ENCODE measurements around the gene CFAP74.

Gene CFAP74

DNA sequence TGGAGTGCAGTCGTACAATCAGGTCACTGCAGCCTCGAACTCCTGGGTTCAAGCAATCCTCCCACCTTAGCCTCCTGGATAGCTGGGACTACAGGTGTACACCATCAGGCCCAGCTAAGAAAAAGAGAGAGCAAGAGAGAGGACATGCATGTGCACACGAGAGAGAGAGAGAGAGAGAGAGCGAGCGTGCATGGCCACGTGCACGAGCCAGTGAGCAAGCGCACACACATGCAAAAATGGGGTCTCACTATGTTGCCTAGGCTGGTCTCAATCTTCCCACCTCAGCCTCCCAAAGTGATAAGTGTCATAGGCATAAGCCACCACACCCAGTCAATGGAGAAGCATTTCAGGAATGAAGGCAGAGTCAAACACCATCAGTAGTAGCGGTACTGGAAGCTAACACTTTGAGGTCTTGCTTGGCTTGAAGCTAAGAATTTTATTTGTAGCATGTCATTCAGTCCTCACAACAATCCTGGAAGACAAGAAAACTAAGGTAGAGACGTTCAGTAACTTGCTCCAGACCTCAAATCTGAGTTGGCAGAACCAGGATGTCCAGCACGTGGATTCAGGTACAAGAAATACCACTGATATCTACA is 127.2 kb downstream of the CFAP74 start:
- Mint-ChIP-seq H3K36me3 (ENCODE audit: low read depth) (peaks cover 73% of the 10 kb centered on the region), H3K4me1 (peaks cover 45% of the 10 kb centered on the region), H3K27ac (no peak overlapping the region), H3K27me3 (ENCODE audit: low read depth) (no peaks in the 10 kb centered on the region), H3K4me3 (no peak overlapping the region), H3K9me3 (no peaks in the 10 kb centered on the region)
- no peak for TF ChIP-seq CTCF (IDR thresholded peaks at IDR 0.05; ENCODE audit: unreplicated experiment in 3 of 3)

DNA sequence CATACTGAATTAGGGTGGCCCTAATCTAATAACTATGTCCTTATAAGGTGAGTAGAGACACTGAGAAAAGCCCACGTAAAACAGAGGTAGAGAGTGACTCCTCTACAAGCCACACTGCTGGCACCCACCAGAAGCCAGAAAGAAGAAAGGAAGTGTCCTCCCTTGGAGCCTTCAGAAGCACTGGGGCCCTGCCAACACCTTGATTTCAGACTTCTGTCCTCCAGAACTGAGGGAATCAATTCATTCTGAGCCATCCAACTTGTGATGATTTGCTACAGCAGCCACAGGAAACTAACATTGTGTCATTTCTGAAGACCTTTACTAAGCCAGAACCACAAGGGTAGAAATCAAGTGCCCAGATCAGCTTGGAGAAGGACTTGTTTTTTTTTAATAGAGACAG is 127.7 kb downstream of the CFAP74 start:
- peaks cover 40% of the 10 kb centered on the region for H3K4me1 Mint-ChIP-seq
- H3K27ac Mint-ChIP-seq, result no peak overlapping the region
- H3K9me3 Mint-ChIP-seq, result no peaks in the 10 kb centered on the region
- H3K27me3 Mint-ChIP-seq (ENCODE audit: low read depth), result no peaks in the 10 kb centered on the region
- no peak for TF ChIP-seq CTCF (IDR thresholded peaks at IDR 0.05; ENCODE audit: unreplicated experiment in 3 of 3)
- peaks cover 78% of the 10 kb centered on the region for H3K36me3 Mint-ChIP-seq (ENCODE audit: low read depth)
- H3K4me3 Mint-ChIP-seq, result no peak overlapping the region

- peaks cover 83% of the 10 kb centered on the region for H3K36me3 Mint-ChIP-seq (ENCODE audit: low read depth)
- H3K27me3 Mint-ChIP-seq (ENCODE audit: low read depth), result no peaks in the 10 kb centered on the region
- peaks cover 35% of the 10 kb centered on the region for H3K4me1 Mint-ChIP-seq
- no peak overlapping the region for H3K27ac Mint-ChIP-seq
- no peaks in the 10 kb centered on the region for H3K9me3 Mint-ChIP-seq
- no peak for TF ChIP-seq CTCF (IDR thresholded peaks at IDR 0.05; ENCODE audit: unreplicated experiment in 3 of 3)
- no peak overlapping the region for H3K4me3 Mint-ChIP-seq
These were observed 128.7 kb downstream of the CFAP74 start for GRCh38 chr1:1874901-1875300.

DNA sequence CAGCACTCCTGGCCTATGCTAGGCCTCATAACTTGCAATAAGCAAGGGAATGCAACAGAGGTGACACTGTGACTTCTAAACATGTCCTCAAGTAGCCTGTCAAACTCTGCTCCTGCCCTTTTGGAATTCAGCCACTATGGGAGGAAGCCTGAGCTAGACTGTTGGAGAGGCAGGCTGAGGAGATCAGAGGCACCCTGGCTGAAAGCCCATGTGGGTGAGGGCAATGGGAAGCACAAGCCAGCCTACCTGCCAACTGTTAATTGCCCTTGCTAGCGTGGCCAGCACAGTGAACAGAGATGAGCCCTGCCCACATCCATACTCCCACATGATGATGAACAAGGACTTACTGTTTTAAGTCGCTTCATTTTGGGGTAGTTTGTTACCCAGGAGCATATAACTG is 130.4 kb downstream of the CFAP74 start:
- peaks cover 80% of the 10 kb centered on the region for H3K36me3 Mint-ChIP-seq (ENCODE audit: low read depth)
- no peaks in the 10 kb centered on the region for H3K27me3 Mint-ChIP-seq (ENCODE audit: low read depth)
- TF ChIP-seq CTCF (IDR thresholded peaks at IDR 0.05; ENCODE audit: unreplicated experiment in 3 of 3), result no peak
- H3K27ac Mint-ChIP-seq, result no peak overlapping the region
- H3K4me1 Mint-ChIP-seq, result peaks cover 27% of the 10 kb centered on the region
- no peaks in the 10 kb centered on the region for H3K9me3 Mint-ChIP-seq
- H3K4me3 Mint-ChIP-seq, result no peak overlapping the region

- Mint-ChIP-seq H3K9me3 (no peaks in the 10 kb centered on the region), H3K27ac (peak overlapping the region in 1 of 3 experiments; percentile 23), H3K4me3 (no peak overlapping the region), H3K4me1 (peaks cover 25% of the 10 kb centered on the region), H3K27me3 (ENCODE audit: low read depth) (no peaks in the 10 kb centered on the region), H3K36me3 (ENCODE audit: low read depth) (peaks cover 77% of the 10 kb centered on the region)
- no peak for TF ChIP-seq CTCF (IDR thresholded peaks at IDR 0.05; ENCODE audit: unreplicated experiment in 3 of 3)
These were observed 131.1 kb downstream of the CFAP74 start for GRCh38 chr1:1872329-1872994.
